HepG2 (cell line): ENCODE results near the gene RBM8A. TPM values are rescaled to one million over a fixed set of nuclear protein-coding genes. Genes with fewer than 3 reads are reported as not detected.

Source experiments
- DNMT1 ChIP-seq: sonication (generic); formaldehyde crosslinking; IDR thresholded peaks from 2 replicates; pipeline ENCODE4 v1.5.1; 2020; ENCODE audit warnings: mild to moderate bottlenecking, missing genetic modification reagents
- ELF3 ChIP-seq: IDR thresholded peaks from 2 replicates; pipeline ENCODE4 v1.6.1; 2016; ENCODE audit warnings: missing genetic modification reagents, missing compliant biosample characterization
- FOXA1 ChIP-seq, 2 experiments: fragments of 450-650 bp in 1 of 2; sonication (generic) in 1 of 2; formaldehyde crosslinking in 1 of 2; IDR thresholded peaks; 2 replicates each; pipeline versions ENCODE4 v1.4.0 to v1.6.1; 2016 to 2020; ENCODE audit warnings: missing genetic modification reagents in 1 of 2
- GATAD2A ChIP-seq: IDR thresholded peaks from 2 replicates; pipeline ENCODE4 v1.6.1; 2016
- HHEX ChIP-seq: IDR thresholded peaks from 2 replicates; pipeline ENCODE4 v1.6.1; 2016; ENCODE audit warnings: control low read depth
- HNF4A ChIP-seq: sonication (generic); formaldehyde crosslinking; IDR thresholded peaks from 2 replicates; pipeline ENCODE4 v1.4.0; 2020; ENCODE audit warnings: missing genetic modification reagents
- IRF2 ChIP-seq: IDR thresholded peaks from 2 replicates; pipeline ENCODE4 v1.6.1; 2018; ENCODE audit warnings: missing genetic modification reagents, missing compliant biosample characterization
- NCOA2 ChIP-seq: sonication (generic); formaldehyde crosslinking; IDR thresholded peaks from 2 replicates; pipeline ENCODE4 v1.8.0; 2022; ENCODE audit warnings: inconsistent platforms
- NCOR1 ChIP-seq: fragments of 200-600 bp; sonication (generic); IDR thresholded peaks from 2 replicates; pipeline ENCODE4 v1.7.0; 2017; ENCODE audit warnings: antibody characterized with exemption, low read length, borderline replicate concordance
- RARA ChIP-seq: IDR thresholded peaks from 2 replicates; pipeline ENCODE4 v1.6.1; 2016; ENCODE audit warnings: missing genetic modification reagents, missing compliant biosample characterization
- RBFOX2 ChIP-seq: fragments of 200-400 bp; formaldehyde crosslinking; IDR thresholded peaks from 2 replicates; pipeline ENCODE4 v1.6.1; 2017; ENCODE audit warnings: low read depth, mild to moderate bottlenecking, low read length
- SOX5 ChIP-seq: IDR thresholded peaks from 2 replicates; pipeline ENCODE4 v1.6.1; 2016; ENCODE audit warnings: borderline replicate concordance
- TBX2 ChIP-seq: sonication (generic); formaldehyde crosslinking; IDR thresholded peaks from 2 replicates; pipeline ENCODE4 v1.5.0; 2020; ENCODE audit warnings: missing genetic modification reagents, mild to moderate bottlenecking, borderline replicate concordance
- ZNF614 ChIP-seq: IDR thresholded peaks from 2 replicates; pipeline ENCODE4 v1.6.1; 2018; ENCODE audit warnings: missing biosample characterization, missing genetic modification reagents, inconsistent platforms, borderline replicate concordance
- ZNF629 ChIP-seq: sonication (generic); formaldehyde crosslinking; conservative IDR thresholded peaks from 2 replicates; pipeline ENCODE4 v1.5.0; 2020; ENCODE audit warnings: missing genetic modification reagents
- polyA plus RNA-seq, 8 experiments: library from polyadenylated mRNA; depleted of rRNA in 3 of 8; stranded (reverse) in 7 of 8; unstranded in 1 of 8; fragments of >200 nt; fragmentation: Illumina TruSeq in 4 of 8; extraction: Trizol in 4 of 8; gene quantifications; 2 replicates each; pipeline versions ENCODE4 v1.2.1 to v1.2.3, GENCODE V29; 2011 to 2016; ENCODE audit warnings: low read depth in 4 of 8, missing spikeins in 1 of 8, mixed read lengths in 1 of 8; ENCODE audit not compliant: insufficient read depth in 1 of 8
- total RNA-seq, 5 experiments: library from RNA; depleted of rRNA; stranded (reverse); fragments of >200 nt; fragmentation: Illumina TruSeq; extraction: Trizol; gene quantifications; 2 replicates each; pipeline ENCODE4 v1.2.3, GENCODE V29; 2016; ENCODE audit warnings: low read depth in 1 of 5
- TF ChIP-seq, protein P1 (sequence below): sonication (generic); formaldehyde crosslinking; IDR thresholded peaks from 2 replicates; pipeline ENCODE4 v1.4.0; 2020; ENCODE audit warnings: missing genetic modification reagents, borderline replicate concordance
- TF ChIP-seq, protein P2 (sequence below): IDR thresholded peaks from 2 replicates; pipeline ENCODE4 v1.6.1; 2016
- TF ChIP-seq, protein P3 (sequence below): sonication (generic); formaldehyde crosslinking; IDR thresholded peaks from 2 replicates; pipeline ENCODE4 v1.4.0; 2020; ENCODE audit warnings: missing genetic modification reagents
- TF ChIP-seq, protein P4 (sequence below): IDR thresholded peaks from 2 replicates; pipeline ENCODE4 v1.6.1; 2018; ENCODE audit warnings: missing genetic modification reagents
- TF ChIP-seq, protein P5 (sequence below): sonication (generic); formaldehyde crosslinking; IDR thresholded peaks from 2 replicates; pipeline ENCODE4 v1.4.0; 2020; ENCODE audit warnings: missing genetic modification reagents

Gene RBM8A
- total and polyA plus RNA-seq, 2 of the 13 experiments (the other 11 are each of a cell fraction or from before 2014, with no cell fraction given) = 106 to 162 TPM

DNA sequence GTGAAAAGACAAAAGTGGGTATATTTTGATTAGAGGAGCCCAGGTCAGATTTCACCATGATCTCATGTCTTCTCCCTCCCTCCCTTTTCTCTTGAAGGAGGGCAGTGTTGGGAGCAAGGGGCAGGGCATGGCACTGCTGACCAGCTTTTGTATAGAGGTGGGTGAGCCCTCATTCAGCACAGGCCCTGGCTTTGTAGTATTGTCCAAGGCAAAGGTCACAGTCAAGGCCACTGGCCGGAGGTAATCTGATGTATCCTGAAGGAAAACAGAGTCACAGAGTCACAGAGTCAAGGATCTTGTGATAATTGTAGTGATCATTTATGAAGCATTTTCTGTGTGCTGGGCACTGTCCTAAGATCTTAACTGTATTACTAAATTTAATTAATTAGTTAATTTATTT, 29.3 kb downstream of the RBM8A start (continued):
- TF ChIP-seq, protein P1, sequence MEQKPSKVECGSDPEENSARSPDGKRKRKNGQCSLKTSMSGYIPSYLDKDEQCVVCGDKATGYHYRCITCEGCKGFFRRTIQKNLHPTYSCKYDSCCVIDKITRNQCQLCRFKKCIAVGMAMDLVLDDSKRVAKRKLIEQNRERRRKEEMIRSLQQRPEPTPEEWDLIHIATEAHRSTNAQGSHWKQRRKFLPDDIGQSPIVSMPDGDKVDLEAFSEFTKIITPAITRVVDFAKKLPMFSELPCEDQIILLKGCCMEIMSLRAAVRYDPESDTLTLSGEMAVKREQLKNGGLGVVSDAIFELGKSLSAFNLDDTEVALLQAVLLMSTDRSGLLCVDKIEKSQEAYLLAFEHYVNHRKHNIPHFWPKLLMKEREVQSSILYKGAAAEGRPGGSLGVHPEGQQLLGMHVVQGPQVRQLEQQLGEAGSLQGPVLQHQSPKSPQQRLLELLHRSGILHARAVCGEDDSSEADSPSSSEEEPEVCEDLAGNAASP (CRISPR knock-in tag) = peak; percentile 41; the same call in 1 of the 2 replicates
- TF ChIP-seq NCOR1 (peak; percentile 62; the same call in 1 of the 2 replicates), ZNF629 (0 out of 2 replicates have a peak, but pooled peaks have one; percentile 25), HNF4A (CRISPR knock-in tag) (peak; percentile 76), ZNF614 (CRISPR knock-in tag) (peak; percentile 93), FOXA1 (IDR thresholded peaks at IDR 0.05) (no peak), FOXA1 (CRISPR knock-in tag; IDR thresholded peaks at IDR 0.05) (peak; percentile 34; the same call in 1 of the 2 replicates), RARA (peak; percentile 91), IRF2 (CRISPR knock-in tag) (0 out of 2 replicates have a peak, but pooled peaks have one; percentile 15), NCOA2 (0 out of 2 replicates have a peak, but pooled peaks have one; percentile 60), SOX5 (CRISPR knock-in tag) (peak; percentile 70; the same call in 1 of the 2 replicates), HHEX (CRISPR knock-in tag) (peak; percentile 46; the same call in 1 of the 2 replicates), DNMT1 (no peak), ELF3 (CRISPR knock-in tag) (0 out of 2 replicates have a peak, but pooled peaks have one; percentile 49), TBX2 (peak; percentile 20; the same call in 1 of the 2 replicates), GATAD2A (peak; percentile 68), RBFOX2 (no peak)
- TF ChIP-seq, protein P2, sequence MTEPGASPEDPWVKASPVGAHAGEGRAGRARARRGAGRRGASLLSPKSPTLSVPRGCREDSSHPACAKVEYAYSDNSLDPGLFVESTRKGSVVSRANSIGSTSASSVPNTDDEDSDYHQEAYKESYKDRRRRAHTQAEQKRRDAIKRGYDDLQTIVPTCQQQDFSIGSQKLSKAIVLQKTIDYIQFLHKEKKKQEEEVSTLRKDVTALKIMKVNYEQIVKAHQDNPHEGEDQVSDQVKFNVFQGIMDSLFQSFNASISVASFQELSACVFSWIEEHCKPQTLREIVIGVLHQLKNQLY (CRISPR knock-in tag) = no peak
- TF ChIP-seq, protein P3, sequence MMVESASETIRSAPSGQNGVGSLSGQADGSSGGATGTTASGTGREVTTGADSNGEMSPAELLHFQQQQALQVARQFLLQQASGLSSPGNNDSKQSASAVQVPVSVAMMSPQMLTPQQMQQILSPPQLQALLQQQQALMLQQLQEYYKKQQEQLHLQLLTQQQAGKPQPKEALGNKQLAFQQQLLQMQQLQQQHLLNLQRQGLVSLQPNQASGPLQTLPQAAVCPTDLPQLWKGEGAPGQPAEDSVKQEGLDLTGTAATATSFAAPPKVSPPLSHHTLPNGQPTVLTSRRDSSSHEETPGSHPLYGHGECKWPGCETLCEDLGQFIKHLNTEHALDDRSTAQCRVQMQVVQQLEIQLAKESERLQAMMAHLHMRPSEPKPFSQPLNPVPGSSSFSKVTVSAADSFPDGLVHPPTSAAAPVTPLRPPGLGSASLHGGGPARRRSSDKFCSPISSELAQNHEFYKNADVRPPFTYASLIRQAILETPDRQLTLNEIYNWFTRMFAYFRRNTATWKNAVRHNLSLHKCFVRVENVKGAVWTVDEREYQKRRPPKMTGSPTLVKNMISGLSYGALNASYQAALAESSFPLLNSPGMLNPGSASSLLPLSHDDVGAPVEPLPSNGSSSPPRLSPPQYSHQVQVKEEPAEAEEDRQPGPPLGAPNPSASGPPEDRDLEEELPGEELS (CRISPR knock-in tag) = 0 out of 2 replicates have a peak, but pooled peaks have one; percentile 24
- TF ChIP-seq, protein P4, sequence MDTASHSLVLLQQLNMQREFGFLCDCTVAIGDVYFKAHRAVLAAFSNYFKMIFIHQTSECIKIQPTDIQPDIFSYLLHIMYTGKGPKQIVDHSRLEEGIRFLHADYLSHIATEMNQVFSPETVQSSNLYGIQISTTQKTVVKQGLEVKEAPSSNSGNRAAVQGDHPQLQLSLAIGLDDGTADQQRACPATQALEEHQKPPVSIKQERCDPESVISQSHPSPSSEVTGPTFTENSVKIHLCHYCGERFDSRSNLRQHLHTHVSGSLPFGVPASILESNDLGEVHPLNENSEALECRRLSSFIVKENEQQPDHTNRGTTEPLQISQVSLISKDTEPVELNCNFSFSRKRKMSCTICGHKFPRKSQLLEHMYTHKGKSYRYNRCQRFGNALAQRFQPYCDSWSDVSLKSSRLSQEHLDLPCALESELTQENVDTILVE = no peak
- TF ChIP-seq, protein P5, sequence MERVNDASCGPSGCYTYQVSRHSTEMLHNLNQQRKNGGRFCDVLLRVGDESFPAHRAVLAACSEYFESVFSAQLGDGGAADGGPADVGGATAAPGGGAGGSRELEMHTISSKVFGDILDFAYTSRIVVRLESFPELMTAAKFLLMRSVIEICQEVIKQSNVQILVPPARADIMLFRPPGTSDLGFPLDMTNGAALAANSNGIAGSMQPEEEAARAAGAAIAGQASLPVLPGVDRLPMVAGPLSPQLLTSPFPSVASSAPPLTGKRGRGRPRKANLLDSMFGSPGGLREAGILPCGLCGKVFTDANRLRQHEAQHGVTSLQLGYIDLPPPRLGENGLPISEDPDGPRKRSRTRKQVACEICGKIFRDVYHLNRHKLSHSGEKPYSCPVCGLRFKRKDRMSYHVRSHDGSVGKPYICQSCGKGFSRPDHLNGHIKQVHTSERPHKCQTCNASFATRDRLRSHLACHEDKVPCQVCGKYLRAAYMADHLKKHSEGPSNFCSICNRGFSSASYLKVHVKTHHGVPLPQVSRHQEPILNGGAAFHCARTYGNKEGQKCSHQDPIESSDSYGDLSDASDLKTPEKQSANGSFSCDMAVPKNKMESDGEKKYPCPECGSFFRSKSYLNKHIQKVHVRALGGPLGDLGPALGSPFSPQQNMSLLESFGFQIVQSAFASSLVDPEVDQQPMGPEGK (CRISPR knock-in tag) = 0 out of 2 replicates have a peak, but pooled peaks have one; percentile 19
